LNCaP clone FGC (cell line): ENCODE data around the gene XRN2.

ENCODE experiments used
- DNase-seq: peaks from one replicate; pipeline ENCODE4 v3.0.0-alpha.2; 2011; ENCODE audit warnings: low read depth
- H3K4me3 ChIP-seq: 2 replicates; pipeline ENCODE4 v1.5.1; 2011; ENCODE audit warnings: mild to moderate bottlenecking, low read depth, low read length, control low read depth
- CTCF ChIP-seq: IDR thresholded peaks from 2 replicates; pipeline ENCODE4 v1.5.1; 2012; ENCODE audit warnings: mild to moderate bottlenecking; ENCODE audit not compliant: control insufficient read depth, insufficient read depth; ENCODE audit errors: extremely low read depth

Gene XRN2

GRCh38 chr20:21344961-21345360 lies 41.8 kb downstream of the XRN2 start:
- no peak for TF ChIP-seq CTCF
- DNase-seq = no peak
- no peak overlapping the region for H3K4me3 ChIP-seq

- no peak for TF ChIP-seq CTCF
- no peak overlapping the region for H3K4me3 ChIP-seq
- no peak for DNase-seq
Observed at GRCh38 chr20:21352703-21353102, 49.6 kb downstream of the XRN2 start.

- no peak for DNase-seq
- TF ChIP-seq CTCF = no peak
- H3K4me3 ChIP-seq = no peak overlapping the region
Observed at GRCh38 chr20:21353236-21353635, 50.1 kb downstream of the XRN2 start.

GRCh38 chr20:21355981-21356380 lies 52.9 kb downstream of the XRN2 start:
- TF ChIP-seq CTCF = no peak
- DNase-seq = no peak

GRCh38 chr20:21356386-21356785 lies 53.3 kb downstream of the XRN2 start:
- TF ChIP-seq CTCF = no peak
- H3K4me3 ChIP-seq = no peak overlapping the region
- no peak for DNase-seq

More at GRCh38 chr20:21355981-21356380, 52.9 kb downstream of the XRN2 start:
- H3K4me3 ChIP-seq = no peak overlapping the region

- DNase-seq = no peak
- no peak for TF ChIP-seq CTCF
- H3K4me3 ChIP-seq = no peak overlapping the region
Observed at GRCh38 chr20:21357844-21358243, 54.7 kb downstream of the XRN2 start.

- no peak for DNase-seq
- no peak overlapping the region for H3K4me3 ChIP-seq
- no peak for TF ChIP-seq CTCF
Observed at GRCh38 chr20:21358737-21359136, 55.6 kb downstream of the XRN2 start.
